Cardiac fibroblast (primary cell): ENCODE results near the gene ENPP4.

Source experiments
- DNase-seq, 2 donors: peaks; one replicate each; pipeline versions ENCODE4 v3.0.0 to v3.0.0-alpha.2; 2010; ENCODE audit warnings: low read depth in 2 of 2
- H3K4me3 ChIP-seq, 2 donors: replicated peaks in 1 of 2; 1 replicate in 1 of 2; 2 replicates in 1 of 2; pipeline ENCODE4 v1.5.1; 2011; ENCODE audit warnings: low read depth in 2 of 2, low read length in 2 of 2, mild to moderate bottlenecking in 2 of 2, moderate library complexity in 1 of 2
- CTCF ChIP-seq: IDR thresholded peaks from one replicate; pipeline ENCODE4 v1.5.1; 2011; ENCODE audit warnings: low read depth, mild to moderate bottlenecking, low read length, inconsistent platforms

Gene ENPP4

GRCh38 chr6:46191961-46192360 lies 62.2 kb downstream of the ENPP4 start:
- TF ChIP-seq CTCF: no peak
- peak; percentile 49 to 90 for DNase-seq
- no peak overlapping the region for H3K4me3 ChIP-seq
